Activated CD4-positive, alpha-beta T cell treated with anti-CD3 and anti-CD28 coated beads, Interleukin-2, Interleukin-4, amounts not matched to agents 100 ng/mL and 50 ng/mL, durations not matched to agents 16 hours and 8 hours (primary cell): ENCODE data around the gene CELSR3.

Experiments
- DNase-seq: peaks from one replicate; pipeline ENCODE4 v3.0.0-alpha.2; 2020; ENCODE audit warnings: low spot score

CELSR3 gene

GRCh38 chr3:48599509-48600285, 63.0 kb downstream of the CELSR3 start:
- DNase-seq, result no peak

- no peak for DNase-seq
Measured at GRCh38 chr3:48599077-48599501, 63.6 kb downstream of the CELSR3 start.

GRCh38 chr3:48598323-48599076, 64.2 kb downstream of the CELSR3 start:
- DNase-seq, result no peak

GRCh38 chr3:48597408-48597800, 65.3 kb downstream of the CELSR3 start:
- no peak for DNase-seq

GRCh38 chr3:48596676-48597407, 65.8 kb downstream of the CELSR3 start:
- DNase-seq, result no peak

GRCh38 chr3:48596157-48596556, 66.5 kb downstream of the CELSR3 start:
- DNase-seq, result no peak

- DNase-seq, result no peak
Measured at GRCh38 chr3:48595526-48596121, 67.1 kb downstream of the CELSR3 start.

- no peak for DNase-seq
Measured at GRCh38 chr3:48595075-48595525, 67.6 kb downstream of the CELSR3 start, which contains the start of gene COL7A1. Gene COL7A1, minus strand, starts transcription at chr3:48595329. Its CDS starts 170 bp downstream, at chr3:48595159.

- no peak for DNase-seq
Measured at GRCh38 chr3:48594417-48595049, 68.2 kb downstream of the CELSR3 start.

- no peak for DNase-seq
Measured at GRCh38 chr3:48593337-48593736, 69.3 kb downstream of the CELSR3 start.

GRCh38 chr3:48592519-48593087, 70.1 kb downstream of the CELSR3 start:
- no peak for DNase-seq

GRCh38 chr3:48591886-48592518, 70.7 kb downstream of the CELSR3 start:
- DNase-seq, result no peak

- DNase-seq, result no peak
Measured at GRCh38 chr3:48591436-48591835, 71.2 kb downstream of the CELSR3 start.

GRCh38 chr3:48588230-48588629, 74.5 kb downstream of the CELSR3 start:
- DNase-seq, result no peak

- no peak for DNase-seq
Measured at GRCh38 chr3:48587686-48588085, 75.0 kb downstream of the CELSR3 start.
